ENCODE measurements around the gene CHST13. TPM values are rescaled to one million over a fixed set of nuclear protein-coding genes. Genes with fewer than 3 reads are reported as not detected.

Gene CHST13
- total and polyA plus RNA-seq, 2 of the 4 experiments (the other 2 are of a cell fraction) = not detected

- Histone ChIP-seq H3K27ac (ENCODE audit: insufficient read depth, low read length) (no peak overlapping the region), H3K18ac (ENCODE audit: low read depth, low read length) (no peak overlapping the region), H4K20me1 (ENCODE audit: insufficient read depth, low read length) (no peaks in the 10 kb centered on the region), H2BK15ac (ENCODE audit: low read depth, low read length) (no peak overlapping the region), H2AK9ac (replicated peaks; ENCODE audit: low read depth, low read length, poor library complexity) (no peak overlapping the region), H3K14ac (replicated peaks; ENCODE audit: low read depth, low read length) (no peak overlapping the region), H2AK5ac (ENCODE audit: low read depth, low read length) (no peak overlapping the region), H4K5ac (ENCODE audit: low read depth, low read length) (no peak overlapping the region), H3K9ac (ENCODE audit: low read depth, low read length) (no peak overlapping the region), H2BK20ac (ENCODE audit: low read depth, low read length) (no peak overlapping the region), H3K9me1 (ENCODE audit: insufficient read depth, low read length) (peaks cover 12% of the 10 kb centered on the region), H2AFZ (replicated peaks; ENCODE audit: low read length, poor library complexity) (no peak overlapping the region), H3K56ac (ENCODE audit: extremely low read depth, insufficient read depth, low read length) (no peak overlapping the region), H4K8ac (ENCODE audit: low read depth in 2 of 2, low read length in 2 of 2) (no peak overlapping the region), H3K4me2 (ENCODE audit: low read depth, low read length) (no peak overlapping the region), H3K4me3 (ENCODE audit: insufficient read depth, low read depth, low read length) (no peak overlapping the region), H3K9me3 (ENCODE audit: control insufficient read depth, insufficient read depth, low read length) (no peaks in the 10 kb centered on the region; the same call in 1 of the 2 replicates), H3K23ac (ENCODE audit: low read depth, low read length) (no peak overlapping the region), H3K27me3 (ENCODE audit: control insufficient read depth, insufficient read depth, low read length) (peaks cover 47% of the 10 kb centered on the region), H3K79me1 (ENCODE audit: low read depth in 1 of 2, low read length in 2 of 2) (no peaks in the 10 kb centered on the region), H3K4me1 (ENCODE audit: control insufficient read depth, insufficient read depth, low read length) (peaks cover 6% of the 10 kb centered on the region), H3K4ac (ENCODE audit: low read depth, low read length) (no peak overlapping the region), H2BK120ac (ENCODE audit: low read depth, low read length) (no peak overlapping the region), H4K91ac (ENCODE audit: insufficient read depth, low read depth, low read length) (no peak overlapping the region), H3K36me3 (ENCODE audit: control insufficient read depth, insufficient read depth, low read length) (no peaks in the 10 kb centered on the region), H2BK5ac (ENCODE audit: low read depth, low read length, poor library complexity, severe bottlenecking) (no peak overlapping the region)
- no peak for DNase-seq
- WGBS, 2 experiments (ENCODE audit: extremely low coverage in 2 of 2, insufficient read length in 1 of 2) = no CpG with 5 or more reads among the region's 3 CpGs
- ChIA-PET POLR2A (ENCODE audit: unreplicated experiment) (no interaction called here), CTCF (no interaction called here)
- TF ChIP-seq FOS (IDR thresholded peaks at IDR 0.05; ENCODE audit: low read depth, low read length) (no peak), POLR2A (IDR thresholded peaks at IDR 0.05; ENCODE audit: low read depth, low read length) (no peak), USF2 (IDR thresholded peaks at IDR 0.05; ENCODE audit: low read depth, low read length) (no peak), BHLHE40 (IDR thresholded peaks at IDR 0.05; ENCODE audit: low read depth, low read length) (no peak), CHD1 (IDR thresholded peaks at IDR 0.05; ENCODE audit: low read depth, low read length) (no peak), CTCF (conservative IDR thresholded peaks at IDR 0.05; ENCODE audit: low read depth, low read length) (no peak), MAZ (IDR thresholded peaks at IDR 0.05; ENCODE audit: borderline replicate concordance, low read depth, low read length) (no peak), SMC3 (IDR thresholded peaks at IDR 0.05; ENCODE audit: low read depth, low read length) (no peak), RCOR1 (IDR thresholded peaks at IDR 0.05; ENCODE audit: insufficient replicate concordance, low read length) (no peak), NFE2L2 (IDR thresholded peaks at IDR 0.05; ENCODE audit: low read depth, low read length) (no peak), CEBPB (IDR thresholded peaks at IDR 0.05; ENCODE audit: low read depth, low read length) (no peak), RAD21 (IDR thresholded peaks at IDR 0.05; ENCODE audit: low read length) (no peak), RFX5 (IDR thresholded peaks at IDR 0.05; ENCODE audit: low read depth, low read length) (no peak), MXI1 (IDR thresholded peaks at IDR 0.05; ENCODE audit: borderline replicate concordance, low read depth, low read length) (no peak), MAFK (IDR thresholded peaks at IDR 0.05; ENCODE audit: low read depth, low read length) (no peak), ELK1 (IDR thresholded peaks at IDR 0.05; ENCODE audit: borderline replicate concordance, low read depth, low read length) (no peak)
- no TSS peak for BruUV-seq (replicated peaks)
- no peak for ATAC-seq (ENCODE audit: low read depth)
- intact Hi-C loops (cut with micrococcal nuclease) = no loop called here
- in situ Hi-C loops (cut with MboI; ENCODE audit: low sequenced_read_pairs) = no loop called here
- dilution Hi-C loops (cut with HindIII; ENCODE audit: low sequenced_read_pairs, unreplicated experiment) = no loop called here
Observed at GRCh38 chr3:126536126-126536525, 12.2 kb downstream of the CHST13 start.
